ENCODE results near the gene TROAP. TPM values are rescaled to one million over a fixed set of nuclear protein-coding genes. Genes with fewer than 3 reads are reported as not detected.

Gene TROAP
- total and polyA plus RNA-seq, 2 experiments from 2014 or later, result 46.4 to 47.5 TPM

DNA sequence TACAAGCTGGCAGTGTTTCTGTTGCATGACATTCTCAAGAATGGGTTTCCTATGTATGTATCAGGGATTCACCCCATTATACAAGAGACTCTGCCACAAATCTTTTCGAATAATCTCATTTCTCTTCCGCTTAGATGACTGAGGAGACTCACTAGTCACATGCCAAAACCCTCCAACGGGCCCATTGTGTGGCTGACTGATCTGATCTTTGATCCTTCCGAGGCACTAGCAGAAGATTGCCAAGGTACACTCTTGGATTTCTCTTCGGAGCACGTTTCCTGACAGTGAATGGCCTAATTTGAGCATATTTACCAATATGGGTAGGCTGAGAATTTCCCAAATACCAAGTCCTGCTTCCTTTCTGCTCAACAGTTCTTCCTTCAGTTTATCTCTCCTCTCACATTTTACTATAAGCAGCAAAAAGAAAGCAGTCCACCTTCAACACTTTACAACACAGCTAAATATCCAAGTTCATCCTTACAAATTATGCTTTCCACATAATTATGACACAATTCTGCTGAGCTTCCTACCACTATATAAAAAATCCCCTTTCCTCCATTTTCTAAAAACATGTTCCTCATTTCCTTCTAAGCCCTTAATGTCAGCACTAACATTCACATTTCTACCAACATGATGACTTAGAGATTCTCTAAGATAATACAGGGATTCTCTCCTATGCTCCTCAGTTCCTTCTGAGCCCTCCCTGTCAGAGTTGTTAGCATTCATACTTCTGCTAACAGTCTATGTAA is 17.1 kb upstream of the TROAP start:
- no peak overlapping the region for H3K4me3 Mint-ChIP-seq
- TF ChIP-seq REST (IDR thresholded peaks at IDR 0.05; ENCODE audit: unreplicated experiment) (no peak), ETS1 (IDR thresholded peaks at IDR 0.05) (no peak), NANOG (IDR thresholded peaks at IDR 0.05; ENCODE audit: borderline replicate concordance) (no peak), JUNB (IDR thresholded peaks at IDR 0.05; ENCODE audit: unreplicated experiment) (no peak), ZNF114 (CRISPR knock-in tag; IDR thresholded peaks at IDR 0.05) (no peak), EZH2phosphoT487 (IDR thresholded peaks at IDR 0.05; ENCODE audit: unreplicated experiment) (no peak), CREB1 (CRISPR knock-in tag; IDR thresholded peaks at IDR 0.05; ENCODE audit: low read depth) (no peak), ZNF462 (CRISPR knock-in tag; IDR thresholded peaks at IDR 0.05) (no peak), ZNF331 (CRISPR knock-in tag; IDR thresholded peaks at IDR 0.05; ENCODE audit: low read depth) (no peak), POLR2AphosphoS5 (IDR thresholded peaks at IDR 0.05; ENCODE audit: low read depth) (no peak), STAT1 (IDR thresholded peaks at IDR 0.05; ENCODE audit: unreplicated experiment) (no peak), EZH2 (IDR thresholded peaks at IDR 0.05; ENCODE audit: low read depth, unreplicated experiment) (no peak)
- TF ChIP-seq, protein P1, sequence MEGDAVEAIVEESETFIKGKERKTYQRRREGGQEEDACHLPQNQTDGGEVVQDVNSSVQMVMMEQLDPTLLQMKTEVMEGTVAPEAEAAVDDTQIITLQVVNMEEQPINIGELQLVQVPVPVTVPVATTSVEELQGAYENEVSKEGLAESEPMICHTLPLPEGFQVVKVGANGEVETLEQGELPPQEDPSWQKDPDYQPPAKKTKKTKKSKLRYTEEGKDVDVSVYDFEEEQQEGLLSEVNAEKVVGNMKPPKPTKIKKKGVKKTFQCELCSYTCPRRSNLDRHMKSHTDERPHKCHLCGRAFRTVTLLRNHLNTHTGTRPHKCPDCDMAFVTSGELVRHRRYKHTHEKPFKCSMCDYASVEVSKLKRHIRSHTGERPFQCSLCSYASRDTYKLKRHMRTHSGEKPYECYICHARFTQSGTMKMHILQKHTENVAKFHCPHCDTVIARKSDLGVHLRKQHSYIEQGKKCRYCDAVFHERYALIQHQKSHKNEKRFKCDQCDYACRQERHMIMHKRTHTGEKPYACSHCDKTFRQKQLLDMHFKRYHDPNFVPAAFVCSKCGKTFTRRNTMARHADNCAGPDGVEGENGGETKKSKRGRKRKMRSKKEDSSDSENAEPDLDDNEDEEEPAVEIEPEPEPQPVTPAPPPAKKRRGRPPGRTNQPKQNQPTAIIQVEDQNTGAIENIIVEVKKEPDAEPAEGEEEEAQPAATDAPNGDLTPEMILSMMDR (conservative IDR thresholded peaks at IDR 0.05; ENCODE audit: low read depth in 2 of 2), result no peak
- ATAC-seq (no peak), DNase-seq (ENCODE audit: low spot score) (no peak)
- no peaks in the 10 kb centered on the region for H3K9me2 ChIP-seq (ENCODE audit: insufficient read depth)
- H3F3A ChIP-seq (replicated peaks; ENCODE audit: low read depth), result no peaks in the 10 kb centered on the region
- H4K20me1 ChIP-seq (replicated peaks; ENCODE audit: insufficient read depth), result no peaks in the 10 kb centered on the region
- peaks cover 14% of the 10 kb centered on the region for H3K27me3 Mint-ChIP-seq (ENCODE audit: insufficient read depth, low read depth, poor library complexity)
- no peaks in the 10 kb centered on the region for H3K79me2 ChIP-seq (replicated peaks; ENCODE audit: insufficient read depth)
- no peaks in the 10 kb centered on the region for H3K9me3 Mint-ChIP-seq
- no peaks in the 10 kb centered on the region for H3K4me1 Mint-ChIP-seq
- H3K27ac ChIP-seq (ENCODE audit: low read depth), result no peak overlapping the region
- H3K36me3 Mint-ChIP-seq (ENCODE audit: low read depth), result no peaks in the 10 kb centered on the region
- H3K27me3 ChIP-seq (ENCODE audit: insufficient read depth), result peaks cover 12% of the 10 kb centered on the region; the same call in 1 of the 2 replicates
- no peak overlapping the region for H3K4me3 ChIP-seq
- no peaks in the 10 kb centered on the region for H3K36me3 ChIP-seq (ENCODE audit: insufficient read depth)
- H2AFZ ChIP-seq, result no peak overlapping the region
- no peaks in the 10 kb centered on the region for H3K4me1 ChIP-seq (ENCODE audit: insufficient read depth)
- H3K4me2 ChIP-seq, result no peak overlapping the region
- H3K27ac Mint-ChIP-seq, result no peak overlapping the region
